HCT116 (cell line): ENCODE results near the gene KIFAP3. TPM values are rescaled to one million over a fixed set of nuclear protein-coding genes. Genes with fewer than 3 reads are reported as not detected.
A peak's percentile ranks its signal among the peaks of the same experiment; 100 is the strongest.

Source experiments
- CTCF ChIP-seq, 3 experiments: fragments of 200-600 bp in 1 of 3; sonication (generic) in 1 of 3; IDR thresholded peaks in 2 of 3; conservative IDR thresholded peaks in 1 of 3; 2 replicates each; pipeline ENCODE4 v1.5.1; 2012 to 2017; ENCODE audit warnings: low read depth in 2 of 3, low read length in 2 of 3, antibody characterized with exemption in 1 of 3, borderline replicate concordance in 1 of 3, control low read depth in 1 of 3, mild to moderate bottlenecking in 1 of 3, mixed read lengths in 1 of 3, mixed run types in 1 of 3, moderate library complexity in 1 of 3; ENCODE audit not compliant: insufficient read depth in 1 of 3
- EZH2 ChIP-seq: fragments of 200-600 bp; sonication (generic); IDR thresholded peaks from 2 replicates; pipeline ENCODE4 v1.6.1; 2017; ENCODE audit warnings: antibody characterized with exemption, mixed run types
- FOSL1 ChIP-seq: IDR thresholded peaks from 2 replicates; pipeline ENCODE4 v1.6.1; 2012; ENCODE audit warnings: low read depth
- REST ChIP-seq: IDR thresholded peaks from 2 replicates; pipeline ENCODE4 v1.6.1; 2012; ENCODE audit warnings: low read depth
- SRF ChIP-seq: IDR thresholded peaks from 2 replicates; pipeline ENCODE4 v1.6.1; 2012; ENCODE audit warnings: low read depth
- TCF7L2 ChIP-seq: IDR thresholded peaks from 2 replicates; pipeline ENCODE4 v1.7.0; 2011; ENCODE audit warnings: borderline replicate concordance, inconsistent platforms; ENCODE audit not compliant: insufficient read depth, insufficient read length; ENCODE audit errors: extremely low read depth
- ZBTB33 ChIP-seq: IDR thresholded peaks from 2 replicates; pipeline ENCODE4 v1.6.1; 2011; ENCODE audit warnings: mild to moderate bottlenecking, low read length, moderate library complexity; ENCODE audit not compliant: insufficient replicate concordance; ENCODE audit errors: extremely low read depth
- ZFX ChIP-seq: fragments of 450-650 bp; IDR thresholded peaks from 2 replicates; pipeline ENCODE4 v1.6.1; 2017
- ZNF274 ChIP-seq: fragments of 200-500 bp; sonication (Bioruptor generic); IDR thresholded peaks from 2 replicates; pipeline ENCODE4 v1.6.1; 2014; ENCODE audit warnings: mild to moderate bottlenecking, low read depth, low read length, inconsistent platforms
- total RNA-seq: library from RNA; stranded (reverse); gene quantifications from one replicate; pipeline ENCODE4 v1.2.1, GENCODE V29; 2021; ENCODE audit not compliant: unreplicated experiment

The KIFAP3 gene
- total RNA-seq, 1 experiment from 2014 or later = 10.8 TPM

GRCh38 chr1:169893645-169894423, 180.7 kb downstream of the KIFAP3 start, which contains the start of gene SCYL3 (continued):
- peak; percentile 47 for TF ChIP-seq ZBTB33
- TF ChIP-seq ZNF274 = no peak
- no peak for TF ChIP-seq SRF
- TF ChIP-seq ZFX = peak; percentile 42
- no peak for TF ChIP-seq CTCF (IDR thresholded peaks at IDR 0.05 in 2 of 3, conservative IDR thresholded peaks at IDR 0.05 in 1 of 3; ENCODE audit: borderline replicate concordance in 1 of 3, insufficient read depth in 1 of 3, low read depth in 2 of 3, low read length in 2 of 3)
- no peak for TF ChIP-seq REST
- TF ChIP-seq FOSL1 = no peak
- no peak for TF ChIP-seq EZH2
- TF ChIP-seq TCF7L2 = no peak
